ENCODE measurements around the gene SYK.
"Not testable (repeated sequence)": the region's sequence is repeated elsewhere in the genome, so short reads cannot be mapped to it uniquely, and the experiment has no call there.

The SYK gene

GRCh38 chr9:90801241-90801972, at the start of gene SYK:
Gene SYK, plus strand, starts transcription at chr9:90801819. Its CDS starts 42,080 bp downstream, at chr9:90843899.
- no peak for DNase-seq

GRCh38 chr9:90755514-90756371, 45.9 kb upstream of the SYK start:
- DNase-seq = not testable (repeated sequence)

- DNase-seq = not testable (repeated sequence)
These were observed 41.0 kb upstream of the SYK start for GRCh38 chr9:90760577-90760976.

- no peak for DNase-seq
These were observed 34.9 kb upstream of the SYK start for GRCh38 chr9:90766731-90767130.

- no peak for DNase-seq
These were observed 34.0 kb upstream of the SYK start for GRCh38 chr9:90767523-90768100.

- DNase-seq = no peak
These were observed 31.4 kb upstream of the SYK start for GRCh38 chr9:90770182-90770738.

- DNase-seq = no peak
These were observed 30.7 kb upstream of the SYK start for GRCh38 chr9:90770927-90771326.

GRCh38 chr9:90772386-90772785, 29.2 kb upstream of the SYK start:
- no peak for DNase-seq

- peak; percentile 26 for DNase-seq
These were observed 28.0 kb upstream of the SYK start for GRCh38 chr9:90773617-90774016.

- no peak for DNase-seq
These were observed 27.5 kb upstream of the SYK start for GRCh38 chr9:90774071-90774470.

- no peak for DNase-seq
These were observed 26.9 kb upstream of the SYK start for GRCh38 chr9:90774682-90775081.

GRCh38 chr9:90775657-90776056, 26.0 kb upstream of the SYK start:
- DNase-seq = no peak

GRCh38 chr9:90778746-90779145, 22.9 kb upstream of the SYK start:
- DNase-seq = no peak

- DNase-seq = no peak
These were observed 18.1 kb upstream of the SYK start for GRCh38 chr9:90783552-90783951.

GRCh38 chr9:90783964-90784363, 17.7 kb upstream of the SYK start:
- no peak for DNase-seq

- DNase-seq = no peak
These were observed 13.7 kb upstream of the SYK start for GRCh38 chr9:90787771-90788460.

- not testable (repeated sequence) for DNase-seq
These were observed 13.1 kb upstream of the SYK start for GRCh38 chr9:90788527-90788926.

- no peak for DNase-seq
These were observed 12.2 kb upstream of the SYK start for GRCh38 chr9:90789408-90789807.

GRCh38 chr9:90789862-90790261, 11.8 kb upstream of the SYK start:
- no peak for DNase-seq

GRCh38 chr9:90793024-90793423, 8.6 kb upstream of the SYK start:
- not testable (repeated sequence) for DNase-seq

GRCh38 chr9:90793729-90794128, 7.9 kb upstream of the SYK start:
- DNase-seq = no peak

GRCh38 chr9:90795084-90795483, 6.5 kb upstream of the SYK start:
- no peak for DNase-seq

GRCh38 chr9:90795871-90796317, 5.7 kb upstream of the SYK start:
- peak; percentile 27 for DNase-seq

Data from midbrain (tissue), 1 donor.